Sciatic nerve (tissue), 2 donors: ENCODE results near the gene FOLR3. TPM values are rescaled to one million over a fixed set of nuclear protein-coding genes. Genes with fewer than 3 reads are reported as not detected.
"Not testable (repeated sequence)": the region's sequence is repeated elsewhere in the genome, so short reads cannot be mapped to it uniquely, and the experiment has no call there.

Experiments
- ATAC-seq: fragments of 200-7000 bp; cut with Tn5 transposase; one replicate; pipeline ENCODE4 v1.9.1; 2020; ENCODE audit warnings: mild to moderate bottlenecking, moderate library complexity
- DNase-seq: peaks from one replicate; pipeline ENCODE4 v3.0.0-alpha.2; 2020; ENCODE audit warnings: low spot score
- intact Hi-C: fragments of 100-400 bp; cut with DNase I; formaldehyde crosslinking; loops from one replicate; pipeline ENCODE4 v1.14.2; 2022
- total RNA-seq: library from RNA; stranded (reverse); fragmentation: NEBNext Ultra II Directional; extraction: Animal tissue kit (Norgen Biotek cat#: 25700); gene quantifications from one replicate; pipeline ENCODE4 v1.2.1, GENCODE V29; 2021
- donor health status: DM: no; HTN: no; CAD: no.
- donor health status: DM: no; HTN: no; CAD: no.

The FOLR3 gene
- 1.1 TPM for total RNA-seq

DNA sequence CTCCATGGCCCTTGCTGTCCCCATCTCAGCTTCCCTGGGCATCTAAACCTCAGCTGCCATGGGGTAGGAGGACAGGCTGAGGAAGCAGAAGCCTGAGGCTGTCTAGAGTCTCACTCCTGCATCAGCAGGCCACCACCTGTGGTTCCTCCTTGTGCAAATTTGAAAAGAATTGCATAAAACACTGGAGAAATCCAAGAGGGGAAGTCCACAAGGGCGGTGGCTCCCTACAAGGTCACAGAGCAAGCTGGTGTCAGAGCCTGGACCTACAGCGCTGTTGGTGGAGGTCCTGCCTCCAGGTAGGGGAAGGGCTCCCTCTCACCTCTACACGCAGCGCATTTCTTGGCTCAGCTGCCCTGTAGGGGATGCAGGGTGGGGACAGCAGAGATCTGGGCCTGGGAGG is at the start of gene FOLR3:
FOLR3 (plus strand) TSS at position 253 of the 400 bp plus-strand sequence. CDS start 228 bp downstream, outside the sequence.
- DNase-seq, intact Hi-C loops, ATAC-seq: not testable (repeated sequence)

GRCh38 chr11:72088076-72088808 is 47.3 kb upstream of the FOLR3 start:
- intact Hi-C loops = no loop called here
- DNase-seq = no peak
- ATAC-seq = no peak

GRCh38 chr11:72091292-72091691 is 44.2 kb upstream of the FOLR3 start:
- DNase-seq (peak; percentile 83), ATAC-seq (peak; percentile 94)
- intact Hi-C loops = no loop called here

GRCh38 chr11:72098741-72099140 is 36.8 kb upstream of the FOLR3 start:
- intact Hi-C loops = loop anchor here (5.0 kb wide), 1 partner anchor 71 kb away; no protein-coding TSS in a partner anchor
- no peak for ATAC-seq
- no peak for DNase-seq

DNA sequence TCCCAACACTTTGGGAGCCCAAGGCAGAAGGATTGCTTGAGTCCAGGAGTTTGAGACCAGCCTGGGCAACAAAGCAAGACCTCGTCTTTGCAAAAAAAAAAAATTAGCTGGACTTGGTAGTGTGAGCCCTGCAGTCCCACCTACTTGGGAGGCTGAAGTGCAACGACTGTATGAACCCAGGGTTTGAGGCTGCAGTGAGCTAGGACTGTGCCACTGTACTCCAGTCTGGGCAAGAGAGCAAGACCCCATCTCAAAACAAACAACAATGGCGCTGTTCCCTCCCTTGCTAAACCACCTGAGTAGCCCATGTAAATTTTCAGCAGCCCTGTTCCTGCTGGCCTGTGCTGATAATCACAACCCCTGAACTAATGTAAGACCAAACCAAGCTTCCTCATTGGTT is 35.5 kb upstream of the FOLR3 start:
- ATAC-seq = no peak
- no peak for DNase-seq
- intact Hi-C loops = no loop called here

GRCh38 chr11:72100462-72100861 is 35.1 kb upstream of the FOLR3 start:
- DNase-seq = no peak
- intact Hi-C loops = no loop called here
- ATAC-seq = no peak

DNA sequence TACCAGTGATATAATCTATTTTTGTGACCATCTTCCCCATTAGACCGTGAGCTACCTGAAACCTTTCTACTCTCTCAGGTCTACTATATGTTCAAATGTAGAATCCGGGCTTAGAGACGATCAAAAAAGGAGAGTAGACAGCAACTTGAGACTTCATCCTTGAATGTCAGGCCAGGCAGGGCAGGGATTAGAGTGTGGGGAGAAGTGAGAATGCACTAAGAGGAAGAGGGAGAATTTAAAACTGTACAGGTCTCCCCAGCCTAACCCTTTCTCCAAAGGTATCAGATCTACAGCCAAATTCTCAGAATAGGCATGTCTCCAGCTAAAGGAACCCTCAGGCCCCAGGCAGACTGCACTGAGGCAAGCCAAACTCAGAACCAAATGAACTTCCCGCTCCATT is 33.4 kb upstream of the FOLR3 start:
- no peak for DNase-seq
- no peak for ATAC-seq
- intact Hi-C loops = no loop called here

- ATAC-seq (no peak), DNase-seq (no peak)
- intact Hi-C loops = no loop called here
Observed at GRCh38 chr11:72102631-72102945, 32.9 kb upstream of the FOLR3 start.

- DNase-seq = peak; percentile 100
- intact Hi-C loops = no loop called here
Observed at GRCh38 chr11:72102946-72103753, 32.4 kb upstream of the FOLR3 start, which contains the start of gene LAMTOR1. TSS of gene LAMTOR1 (minus strand) at chr11:72103297. CDS start at chr11:72103224, 73 bp downstream.

GRCh38 chr11:72103754-72104167 is 31.8 kb upstream of the FOLR3 start:
- DNase-seq (no peak), ATAC-seq (no peak)
- intact Hi-C loops = no loop called here

More at GRCh38 chr11:72102946-72103753, 32.4 kb upstream of the FOLR3 start, which contains the start of gene LAMTOR1:
- ATAC-seq = peak; percentile 99

GRCh38 chr11:72105888-72106287 is 29.6 kb upstream of the FOLR3 start, which contains the start of gene TOMT:
TSS of gene TOMT (plus strand) at chr11:72105924. CDS start at chr11:72105952, 28 bp downstream.
- intact Hi-C loops = no loop called here
- no peak for ATAC-seq
- no peak for DNase-seq

DNA sequence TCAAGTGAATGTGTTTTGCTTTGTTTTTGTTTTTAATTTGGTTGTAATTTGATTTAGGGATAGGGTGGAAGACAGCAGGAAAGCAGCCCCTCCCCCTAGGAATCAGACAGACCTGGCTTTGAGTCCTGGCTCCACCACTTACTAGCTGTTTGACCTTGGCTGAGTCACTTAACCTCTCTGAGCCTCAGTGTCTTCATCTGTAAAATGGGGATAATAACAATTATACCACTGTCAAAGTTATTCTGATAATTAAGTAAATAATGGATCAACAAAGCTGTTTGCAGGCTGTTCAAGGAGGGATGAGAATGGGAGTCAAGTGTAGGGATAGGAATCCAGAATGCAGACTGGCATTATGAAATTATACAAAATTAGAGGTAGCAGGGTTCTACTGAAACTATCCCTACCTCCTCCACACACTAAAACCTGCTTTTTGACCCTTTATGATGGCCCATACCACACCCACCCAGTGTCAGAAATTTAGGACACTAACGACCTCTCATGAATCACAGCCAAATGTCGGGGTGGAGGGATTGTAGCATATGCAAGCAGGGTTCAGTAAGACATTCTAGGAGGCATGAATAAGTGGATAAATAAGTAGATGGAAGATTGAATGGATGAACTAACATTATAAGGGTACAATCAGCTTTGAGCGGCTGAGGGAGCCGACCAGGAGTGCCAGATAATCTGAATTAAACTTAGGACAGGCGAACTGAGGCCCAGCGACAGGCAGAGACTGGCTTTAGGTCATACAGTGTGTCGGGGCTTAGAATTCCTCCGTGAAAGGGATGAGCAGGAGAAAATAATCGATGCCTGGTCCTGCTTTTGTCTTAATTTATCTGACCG is 24.0 kb upstream of the FOLR3 start:
- intact Hi-C loops = no loop called here
- no peak for DNase-seq
- no peak for ATAC-seq

DNA sequence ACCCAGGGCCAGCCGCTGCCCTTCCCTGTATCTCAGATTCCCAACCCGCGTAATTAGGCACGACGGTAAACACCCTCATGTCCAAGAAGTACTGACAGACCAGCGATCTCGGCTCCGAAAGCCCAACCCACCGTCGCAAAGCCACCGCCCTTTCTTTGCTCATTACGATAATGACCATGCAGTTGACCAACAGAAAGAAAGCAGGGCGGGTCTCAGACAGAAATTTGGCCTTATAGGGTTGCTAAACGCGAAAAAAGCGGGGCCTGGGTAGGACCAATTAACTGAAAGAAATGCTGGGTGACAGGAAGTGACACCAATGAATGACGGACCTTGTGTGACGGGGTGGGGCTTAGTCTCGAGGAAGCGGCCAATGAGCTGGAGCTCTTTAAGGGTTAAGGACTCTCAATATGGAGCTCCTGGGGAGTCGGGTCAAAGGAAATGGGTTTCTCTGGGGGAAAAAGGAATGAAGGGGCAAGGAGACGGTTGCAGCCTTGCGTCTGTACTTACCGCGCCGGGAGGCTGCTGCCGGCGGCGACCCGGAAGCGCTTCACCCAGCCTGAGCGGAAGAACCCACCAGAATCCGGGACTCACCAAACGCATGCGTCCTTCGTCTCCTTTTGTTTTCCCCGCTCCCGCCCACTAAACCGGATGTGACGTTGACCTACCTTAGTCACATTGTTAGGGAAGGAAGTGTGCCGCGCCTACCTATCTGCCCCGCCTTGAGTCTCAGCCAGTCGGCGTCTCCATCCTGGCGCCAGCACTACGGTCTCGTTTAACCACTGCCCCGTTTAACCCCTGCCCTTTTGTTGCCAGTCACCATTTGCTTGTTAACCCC is 23.2 kb upstream of the FOLR3 start, which contains the start of gene ANAPC15:
ANAPC15 (minus strand) TSS at position 553 of the 835 bp plus-strand sequence. CDS start 1,419 bp downstream, outside the sequence.
- intact Hi-C loops = no loop called here

DNA sequence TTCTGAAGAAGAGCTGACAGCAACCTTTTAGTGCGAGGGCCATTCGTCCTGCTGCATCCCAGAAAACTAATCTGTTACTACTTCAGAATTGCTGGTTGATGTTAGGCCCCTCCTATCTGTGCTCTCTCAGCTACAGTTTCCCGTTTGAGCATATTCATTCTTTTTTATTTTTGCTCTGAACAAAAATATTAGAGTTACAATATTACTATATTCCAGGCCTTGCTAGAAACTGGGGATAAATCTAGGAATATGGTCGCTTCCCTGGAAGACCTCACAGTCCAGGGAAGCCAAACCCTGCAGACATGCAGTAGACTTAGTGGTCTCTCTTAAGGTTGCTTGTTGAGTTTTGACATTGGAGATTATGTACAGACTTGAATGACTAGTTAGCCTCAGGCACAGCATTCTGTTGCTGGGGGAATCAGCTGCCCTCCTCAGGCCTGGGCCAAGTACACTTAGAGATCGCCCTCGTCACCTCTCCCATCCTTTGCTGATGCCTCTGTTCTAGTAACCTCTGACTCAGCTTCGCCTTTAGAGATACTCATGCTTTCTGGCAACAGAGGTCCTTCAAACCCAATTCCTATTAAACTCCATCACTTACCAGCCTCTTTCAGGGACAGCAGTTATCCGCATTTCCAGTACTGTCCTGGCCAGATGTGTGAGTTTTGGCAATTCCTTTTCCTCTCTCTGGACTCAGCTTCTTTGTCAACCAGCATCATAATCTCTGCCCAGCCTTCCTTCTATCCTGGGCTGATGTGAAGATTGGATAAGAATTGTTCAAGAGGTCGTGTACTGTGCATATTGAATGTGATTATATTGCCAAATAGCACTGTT is 22.3 kb upstream of the FOLR3 start:
- intact Hi-C loops = no loop called here

More for the DNA sequence above, 23.2 kb upstream of the FOLR3 start, which contains the start of gene ANAPC15:
- peak; percentile 97 for ATAC-seq
- peak; percentile 99 for DNase-seq

DNA sequence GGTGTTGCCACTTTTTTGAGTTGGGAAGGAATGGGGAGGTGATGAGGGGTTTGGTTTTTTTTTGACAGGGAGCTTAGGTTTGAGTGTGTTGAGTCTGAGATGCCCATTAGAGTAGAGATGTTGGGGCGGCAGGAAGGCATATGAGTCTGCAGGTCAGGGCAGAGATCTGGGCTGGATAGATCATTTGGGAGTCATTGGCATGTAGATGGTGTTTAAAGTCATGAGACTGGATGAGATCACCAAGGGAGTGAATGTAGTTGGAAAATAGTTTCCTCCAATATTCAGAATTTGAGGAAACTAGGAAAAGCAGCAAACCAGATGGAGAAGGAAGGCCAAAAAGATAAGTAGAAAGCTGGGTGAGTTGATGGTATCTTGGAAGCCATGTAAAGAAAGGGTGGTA is 21.0 kb upstream of the FOLR3 start:
- intact Hi-C loops = no loop called here

More for the DNA sequence above, 22.3 kb upstream of the FOLR3 start:
- ATAC-seq = no peak
- no peak for DNase-seq

DNA sequence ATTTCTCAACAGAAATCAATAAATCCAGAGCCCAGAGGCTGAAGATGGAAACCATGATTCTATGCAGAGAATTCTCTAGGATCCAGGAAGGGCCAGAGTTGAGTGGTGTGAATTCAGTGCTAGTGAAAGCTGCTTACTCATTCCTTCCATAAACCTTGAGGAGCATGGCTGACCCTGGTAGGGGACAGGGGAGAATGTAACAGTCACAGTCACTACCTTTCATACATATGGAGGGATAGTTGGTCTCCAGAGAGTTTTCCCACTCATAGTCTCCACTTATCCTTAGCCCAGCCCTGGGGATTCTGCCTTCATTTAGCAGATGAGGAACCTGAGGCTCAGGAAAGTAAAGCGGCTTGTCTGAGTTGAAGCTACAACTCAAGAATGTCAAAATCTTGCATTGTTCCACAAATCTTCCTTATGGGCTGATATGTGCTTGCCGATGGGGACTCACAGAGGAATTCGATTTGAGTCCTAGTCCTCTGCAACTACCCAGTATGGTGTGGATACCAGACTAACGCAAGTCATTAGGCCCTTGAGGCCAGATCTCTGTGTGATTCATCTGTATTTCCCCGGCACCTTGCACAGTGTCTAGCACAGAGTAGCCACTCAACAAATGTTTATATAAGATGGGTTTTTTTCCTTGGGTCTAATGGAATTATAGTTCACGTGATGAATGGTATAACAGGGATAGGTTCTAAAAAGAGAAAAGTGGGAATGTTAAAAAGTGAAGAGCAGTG is 19.3 kb upstream of the FOLR3 start:
- intact Hi-C loops = no loop called here
- DNase-seq (no peak), ATAC-seq (no peak)

More for the DNA sequence above, 21.0 kb upstream of the FOLR3 start:
- ATAC-seq = no peak
- DNase-seq = no peak

DNA sequence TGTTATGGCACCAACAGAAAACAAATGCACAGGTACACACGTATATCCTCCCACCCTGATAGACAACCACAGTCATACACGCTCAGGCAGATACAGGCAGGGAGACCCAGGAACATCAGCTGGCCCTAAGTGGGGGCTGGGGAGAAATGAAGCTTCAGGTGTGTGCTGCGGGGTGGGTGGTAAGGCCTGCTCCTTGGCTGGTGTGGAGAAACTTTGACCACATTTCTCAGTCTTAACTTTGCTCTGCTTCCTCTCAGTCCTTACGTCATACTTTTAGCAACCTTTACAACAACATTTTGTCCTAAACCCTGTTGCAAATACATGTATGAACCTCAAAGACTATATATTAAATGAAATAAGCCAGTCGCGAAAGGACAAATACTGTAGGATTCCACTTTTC is 16.3 kb upstream of the FOLR3 start:
- no peak for DNase-seq
- ATAC-seq = no peak
- intact Hi-C loops = no loop called here
